Measurements from ENCODE around the gene RFESD. TPM values are rescaled to one million over a fixed set of nuclear protein-coding genes. Genes with fewer than 3 reads are reported as not detected.
A peak's percentile ranks its signal among the peaks of the same experiment; 100 is the strongest.
"Not testable (repeated sequence)": the region's sequence is repeated elsewhere in the genome, so short reads cannot be mapped to it uniquely, and the experiment has no call there.

Gene RFESD
- total RNA-seq, 2 donors from 2014 or later: 2.5 to 4.3 TPM

- ATAC-seq (peak in 1 of 2 donors; percentile 49), DNase-seq (no peak)
- intact Hi-C loops (cut with DNase I): no loop called here
Observed at GRCh38 chr5:95626701-95627100, 19.9 kb upstream of the RFESD start.

GRCh38 chr5:95627971-95628810 lies 18.4 kb upstream of the RFESD start:
- ATAC-seq (no peak), DNase-seq (no peak)
- intact Hi-C loops (cut with DNase I): no loop called here

- no peak for ATAC-seq
- intact Hi-C loops (cut with DNase I): no loop called here
- DNase-seq: no peak
Observed at GRCh38 chr5:95628933-95629332, 17.6 kb upstream of the RFESD start.

- intact Hi-C loops (cut with DNase I): no loop called here
- DNase-seq: no peak
- ATAC-seq: no peak
Observed at GRCh38 chr5:95630394-95630917, 16.1 kb upstream of the RFESD start.

GRCh38 chr5:95631255-95631958 lies 15.2 kb upstream of the RFESD start:
- DNase-seq (no peak), ATAC-seq (peak; percentile 52 to 53)
- intact Hi-C loops (cut with DNase I): no loop called here

GRCh38 chr5:95631991-95632675 lies 14.4 kb upstream of the RFESD start:
- no peak for DNase-seq
- ATAC-seq: peak; percentile 65 to 76
- intact Hi-C loops (cut with DNase I): no loop called here

- intact Hi-C loops (cut with DNase I): not testable (repeated sequence)
Observed at GRCh38 chr5:95632942-95633341, 13.6 kb upstream of the RFESD start.

GRCh38 chr5:95633671-95634070 lies 12.9 kb upstream of the RFESD start:
- intact Hi-C loops (cut with DNase I): no loop called here
- no peak for ATAC-seq

More at GRCh38 chr5:95632942-95633341, 13.6 kb upstream of the RFESD start:
- ATAC-seq, DNase-seq: not testable (repeated sequence)

GRCh38 chr5:95634081-95634480 lies 12.5 kb upstream of the RFESD start:
- DNase-seq (no peak), ATAC-seq (no peak)
- intact Hi-C loops (cut with DNase I): no loop called here

More at GRCh38 chr5:95633671-95634070, 12.9 kb upstream of the RFESD start:
- no peak for DNase-seq

GRCh38 chr5:95638632-95639031 lies 7.9 kb upstream of the RFESD start:
- ATAC-seq: no peak
- no peak for DNase-seq
- intact Hi-C loops (cut with DNase I): no loop called here

- ATAC-seq (no peak), DNase-seq (no peak)
- intact Hi-C loops (cut with DNase I): loop anchor here in 1 of 2 donors (10.0 kb wide), 1 partner anchor 203 kb away; no protein-coding TSS in a partner anchor
Observed at GRCh38 chr5:95641741-95642220, 4.8 kb upstream of the RFESD start.

- no peak for DNase-seq
- ATAC-seq: no peak
- intact Hi-C loops (cut with DNase I): loop anchor here in 1 of 2 donors (10.0 kb wide), 1 partner anchor 202 kb away; no protein-coding TSS in a partner anchor
Observed at GRCh38 chr5:95643152-95643551, 3.4 kb upstream of the RFESD start.

- DNase-seq (no peak), ATAC-seq (no peak)
- intact Hi-C loops (cut with DNase I): loop anchor here (2.0 to 10.0 kb wide), 3 partner anchors 88 to 202 kb away; partner anchors contain the start of gene RHOBTB3 (in 2 of the 2)
Observed at GRCh38 chr5:95644351-95645042, 2.1 kb upstream of the RFESD start.

- not testable (repeated sequence) for ATAC-seq, DNase-seq
- intact Hi-C loops (cut with DNase I): loop anchor here (5.0 to 10.0 kb wide), 2 partner anchors 86 to 199 kb away; partner anchors contain the start of gene RHOBTB3 (in 2 of the 2)
Observed at GRCh38 chr5:95646226-95646568, 380 bp upstream of the RFESD start.

GRCh38 chr5:95647886-95648860 lies 1.6 kb downstream of the RFESD start:
- no peak for DNase-seq
- ATAC-seq: no peak
- intact Hi-C loops (cut with DNase I): loop anchor here (5.0 to 10.0 kb wide), 2 partner anchors 84 to 197 kb away; partner anchors contain the start of gene RHOBTB3 (in 2 of the 2)

- DNase-seq (no peak), ATAC-seq (no peak)
- intact Hi-C loops (cut with DNase I): loop anchor here (5.0 to 10.0 kb wide), 2 partner anchors 83 to 196 kb away; partner anchors contain the start of gene RHOBTB3 (in 2 of the 2)
Observed at GRCh38 chr5:95649274-95649673, 2.7 kb downstream of the RFESD start.
